ENCODE measurements around the gene ACOXL.

DNA sequence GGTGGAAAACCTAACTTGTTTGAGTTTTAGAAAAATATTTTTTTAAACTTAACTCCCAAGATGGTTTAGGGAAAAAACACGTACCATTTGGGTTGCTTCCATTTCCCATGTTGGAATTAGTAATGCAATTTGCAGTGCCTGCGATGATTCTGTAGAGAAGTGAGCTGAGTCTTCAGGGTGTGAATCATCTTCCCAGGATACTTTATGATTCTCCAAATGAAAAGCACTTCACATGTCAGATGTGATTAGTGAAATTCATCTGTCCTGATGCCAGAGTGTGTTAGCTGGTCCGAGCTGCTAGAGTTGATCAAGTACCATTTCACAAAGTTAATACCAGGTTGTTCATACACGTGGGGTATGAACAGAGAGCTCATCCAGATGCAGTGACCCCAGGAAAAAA, 59.1 kb downstream of the ACOXL start:
- TF ChIP-seq EZH2 (IDR thresholded peaks at IDR 0.05; ENCODE audit: insufficient read depth, poor library complexity, severe bottlenecking) (no peak), EZH2phosphoT487 (IDR thresholded peaks at IDR 0.05; ENCODE audit: insufficient read depth, low read depth) (no peak)
